MCF 10A (cell line): ENCODE measurements around the gene MEF2A. TPM values are rescaled to one million over a fixed set of nuclear protein-coding genes. Genes with fewer than 3 reads are reported as not detected.

ENCODE experiments used
- BruUV-seq: library from RNA; stranded (reverse); fragments of 400-500 nt; replicated peaks from 2 replicates; lab custom pipeline; 2021; lab: Mats Ljungman, UMichigan
- CTCF ChIA-PET: fragments of 300-600 bp; sonication (Branson Sonifier 250); formaldehyde crosslinking; extraction: SDS; loops from one replicate; lab custom pipeline; 2021; ENCODE audit warnings: antibody characterized with exemption, inconsistent platforms; lab: Yijun Ruan, JAX
- POLR2A ChIA-PET: fragments of 300-600, 350-650 bp; sonication (Branson Sonifier 250); formaldehyde crosslinking; extraction: SDS; loops from one replicate; lab custom pipeline; 2020; ENCODE audit warnings: antibody characterized with exemption, inconsistent platforms; lab: Yijun Ruan, JAX
- DNase-seq: peaks from one replicate; pipeline ENCODE4 v3.0.0-alpha.2; 2018; ENCODE audit not compliant: unreplicated experiment
- H3K27ac Mint-ChIP-seq: one replicate; pipeline ENCODE4 v1.8.0; 2022; ENCODE audit warnings: mild to moderate bottlenecking, low read depth, mixed read lengths; ENCODE audit not compliant: unreplicated experiment
- H3K27me3 Mint-ChIP-seq: one replicate; pipeline ENCODE4 v1.8.0; 2022; ENCODE audit warnings: mixed read lengths; ENCODE audit not compliant: insufficient read depth, unreplicated experiment
- H3K36me3 Mint-ChIP-seq: one replicate; pipeline ENCODE4 v1.8.0; 2022; ENCODE audit warnings: mild to moderate bottlenecking, moderate library complexity, mixed read lengths; ENCODE audit not compliant: insufficient read depth, unreplicated experiment
- H3K4me1 Mint-ChIP-seq: one replicate; pipeline ENCODE4 v1.8.0; 2022; ENCODE audit warnings: mixed read lengths; ENCODE audit not compliant: insufficient read depth, unreplicated experiment
- H3K4me3 Mint-ChIP-seq: one replicate; pipeline ENCODE4 v1.8.0; 2022; ENCODE audit warnings: mild to moderate bottlenecking, moderate library complexity, mixed read lengths; ENCODE audit not compliant: unreplicated experiment
- H3K9me3 Mint-ChIP-seq: one replicate; pipeline ENCODE4 v1.8.0; 2022; ENCODE audit warnings: mixed read lengths; ENCODE audit not compliant: unreplicated experiment
- CTCF ChIP-seq: fragments of 200-600 bp; IDR thresholded peaks from one replicate; pipeline ENCODE4 v1.8.0; 2022; ENCODE audit warnings: antibody characterized with exemption, mild to moderate bottlenecking; ENCODE audit not compliant: unreplicated experiment
- intact Hi-C: fragments of 100-400 bp; cut with micrococcal nuclease; formaldehyde crosslinking; loops from 2 replicates; pipeline ENCODE4 v1.14.1; 2022
- total RNA-seq: library from RNA; stranded (reverse); gene quantifications from 2 replicates; pipeline ENCODE4 v1.2.3, GENCODE V29; 2022

MEF2A gene
- total RNA-seq, 1 experiment from 2014 or later, result 52.9 TPM

GRCh38 chr15:99763827-99764226, 198.0 kb downstream of the MEF2A start:
- no TSS peak for BruUV-seq
- ChIA-PET POLR2A (interaction anchor here (0.6 kb wide), 1 partner anchor 879 kb away, joined by 3 read pairs; no protein-coding TSS in a partner anchor), CTCF (interaction anchor here (1.4 kb wide), 1 partner anchor 8 kb away, joined by 4 read pairs; no protein-coding TSS in a partner anchor)
- no peaks in the 10 kb centered on the region for H3K27me3 Mint-ChIP-seq
- DNase-seq, result no peak
- no peak overlapping the region for H3K27ac Mint-ChIP-seq
- H3K4me1 Mint-ChIP-seq, result peaks cover 6% of the 10 kb centered on the region
- no peak for TF ChIP-seq CTCF
- H3K9me3 Mint-ChIP-seq, result no peaks in the 10 kb centered on the region
- no peak overlapping the region for H3K4me3 Mint-ChIP-seq
- H3K36me3 Mint-ChIP-seq, result no peaks in the 10 kb centered on the region
- intact Hi-C loops, result no loop called here

- POLR2A ChIA-PET, result interaction anchor here (0.6 kb wide), 1 partner anchor 878 kb away, joined by 3 read pairs; no protein-coding TSS in a partner anchor
- intact Hi-C loops, result no loop called here
- Mint-ChIP-seq H3K9me3 (no peaks in the 10 kb centered on the region), H3K27ac (no peak overlapping the region), H3K4me3 (no peak overlapping the region), H3K27me3 (no peaks in the 10 kb centered on the region), H3K36me3 (no peaks in the 10 kb centered on the region), H3K4me1 (peaks cover 6% of the 10 kb centered on the region)
- no TSS peak for BruUV-seq
- DNase-seq, result no peak
- CTCF ChIA-PET, result interaction anchor here (0.6 to 1.4 kb wide), 2 partner anchors 8 to 177 kb away, joined by 3 to 4 read pairs; no protein-coding TSS in a partner anchor
- TF ChIP-seq CTCF, result no peak
These were observed 198.7 kb downstream of the MEF2A start for GRCh38 chr15:99764522-99764921.

Other genes with a start within 250 kb of the MEF2A start
- gene LYSMD4, start 167.5 kb downstream of the MEF2A start, total RNA-seq, result 5.7 and 9.0 TPM in 2 replicates